Measurements from ENCODE around the gene PDGFD.

Gene PDGFD

DNA sequence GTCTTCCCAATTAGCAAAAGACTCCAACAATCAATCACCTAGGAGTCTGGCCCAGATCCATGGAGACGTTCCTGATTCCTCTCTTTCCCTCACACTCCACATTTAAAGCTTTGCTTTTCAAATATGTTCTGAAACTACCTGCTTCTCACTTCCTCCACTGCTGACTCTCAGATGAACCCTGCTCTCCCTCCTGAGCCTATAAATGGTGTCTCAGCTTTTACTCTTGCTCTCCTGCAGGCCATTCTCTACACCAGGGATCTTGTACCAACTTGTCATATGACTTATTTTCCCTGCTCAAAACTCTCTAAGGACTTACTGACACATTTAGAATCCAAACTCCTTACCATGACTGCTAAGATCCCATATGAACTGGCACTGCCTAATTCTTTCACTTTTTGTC lies 265.9 kb downstream of the PDGFD start:
- no peaks in the 10 kb centered on the region for H3K9me3 ChIP-seq (ENCODE audit: control insufficient read depth in 5 of 5, low read length in 5 of 5)
- no peak overlapping the region for H3K9ac ChIP-seq (ENCODE audit: low read length in 5 of 5)
- H3K36me3 ChIP-seq (ENCODE audit: control insufficient read depth in 5 of 5, insufficient read depth in 5 of 5, low read length in 5 of 5), result no peaks in the 10 kb centered on the region
- H3K27me3 ChIP-seq (ENCODE audit: control insufficient read depth in 5 of 5, insufficient read depth in 4 of 5, low read length in 5 of 5), result no peaks in the 10 kb centered on the region
- no peak overlapping the region for H3K27ac ChIP-seq (ENCODE audit: low read depth, low read length)
- no peak overlapping the region for H3K4me3 ChIP-seq (ENCODE audit: low read depth in 1 of 5, low read length in 5 of 5)
- H3K4me1 ChIP-seq (ENCODE audit: control insufficient read depth in 5 of 5, insufficient read depth in 5 of 5, low read length in 5 of 5), result no peaks in the 10 kb centered on the region

DNA sequence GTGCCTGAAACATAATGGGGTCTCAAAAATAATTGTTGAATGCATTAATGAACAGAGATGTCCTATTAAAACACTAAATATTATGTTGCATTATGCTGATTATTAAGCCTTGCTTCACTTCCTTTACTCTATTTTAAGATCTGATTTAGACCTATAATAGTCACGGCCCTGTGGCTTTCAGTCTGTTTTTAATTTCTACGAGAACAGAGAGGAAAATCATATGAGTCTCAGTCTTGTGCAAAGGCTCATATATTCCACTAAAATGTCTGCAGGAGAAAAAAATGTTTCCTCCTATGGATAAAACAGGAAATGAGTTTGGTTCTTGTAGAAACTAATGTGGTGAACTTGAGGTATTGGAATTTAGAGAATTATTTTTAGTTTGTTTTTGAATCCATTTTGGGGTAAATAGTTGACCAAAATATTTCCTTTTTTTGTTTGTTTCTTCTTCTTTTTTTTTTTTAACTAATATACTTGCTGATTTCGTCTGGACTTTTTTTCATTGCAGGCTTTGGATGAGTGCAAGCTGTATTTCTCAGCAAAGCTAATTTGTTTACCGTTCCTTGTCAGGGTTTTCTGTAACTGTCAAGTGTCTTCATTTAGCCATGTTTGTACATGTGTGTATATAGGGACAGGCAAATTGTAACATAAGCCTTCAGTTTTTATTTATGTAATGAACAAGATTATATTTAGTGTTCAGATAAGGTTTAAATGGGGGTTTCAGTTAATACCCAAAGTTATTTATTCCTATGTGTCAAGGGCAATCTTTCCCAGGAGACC lies 266.6 kb downstream of the PDGFD start:
- H3K9me3 ChIP-seq (ENCODE audit: control insufficient read depth in 5 of 5, low read length in 5 of 5), result no peaks in the 10 kb centered on the region

DNA sequence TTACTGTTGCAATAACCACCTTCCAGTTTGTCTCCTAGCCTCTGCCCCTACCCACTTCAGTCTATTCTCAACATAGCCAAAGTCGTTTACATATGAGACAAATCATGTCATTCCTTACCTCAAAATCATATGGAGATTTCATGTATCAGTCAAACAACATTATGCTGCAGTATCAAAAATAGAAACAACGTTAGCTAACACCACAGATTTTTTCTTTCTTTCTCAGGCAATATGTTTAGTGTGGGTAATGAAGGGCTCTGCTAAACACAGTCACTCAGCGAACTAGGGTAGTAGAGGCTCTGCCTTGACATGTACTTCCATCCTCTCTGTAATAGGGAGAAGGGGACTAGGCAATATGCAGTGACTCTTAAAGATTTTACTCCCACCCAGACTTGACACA lies 268.8 kb downstream of the PDGFD start:
- no peak overlapping the region for H3K4me3 ChIP-seq (ENCODE audit: low read depth in 1 of 5, low read length in 5 of 5)
- no peaks in the 10 kb centered on the region for H3K4me1 ChIP-seq (ENCODE audit: control insufficient read depth in 5 of 5, insufficient read depth in 5 of 5, low read length in 5 of 5)

More for the DNA sequence above, 266.6 kb downstream of the PDGFD start:
- Histone ChIP-seq H3K4me3 (ENCODE audit: low read depth in 1 of 5, low read length in 5 of 5) (no peak overlapping the region), H3K36me3 (ENCODE audit: control insufficient read depth in 5 of 5, insufficient read depth in 5 of 5, low read length in 5 of 5) (no peaks in the 10 kb centered on the region), H3K4me1 (ENCODE audit: control insufficient read depth in 5 of 5, insufficient read depth in 5 of 5, low read length in 5 of 5) (no peaks in the 10 kb centered on the region), H3K27ac (ENCODE audit: low read depth, low read length) (no peak overlapping the region), H3K27me3 (ENCODE audit: control insufficient read depth in 5 of 5, insufficient read depth in 4 of 5, low read length in 5 of 5) (no peaks in the 10 kb centered on the region), H3K9ac (ENCODE audit: low read length in 5 of 5) (no peak overlapping the region)

DNA sequence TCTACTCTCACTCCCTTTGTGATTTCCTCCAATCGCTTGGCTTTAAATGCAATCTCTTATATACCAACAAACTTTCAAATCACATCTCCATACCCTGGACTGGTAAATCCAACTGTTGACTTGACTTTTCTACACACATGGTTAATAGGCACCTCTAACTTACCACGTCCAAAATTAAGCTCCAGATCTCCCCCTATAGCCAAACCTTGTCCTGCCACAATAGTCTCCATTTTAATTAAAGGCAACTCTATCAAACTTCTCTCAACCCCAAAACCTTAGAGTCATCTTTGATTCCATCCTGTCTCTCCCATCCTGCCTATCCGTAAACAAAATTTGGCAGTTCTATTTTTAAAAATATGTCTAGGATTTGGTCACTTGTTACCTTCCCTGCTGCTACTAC lies 269.3 kb downstream of the PDGFD start:
- no peak overlapping the region for H3K4me3 ChIP-seq (ENCODE audit: low read depth in 1 of 5, low read length in 5 of 5)
- no peak overlapping the region for H3K27ac ChIP-seq (ENCODE audit: low read depth, low read length)
- H3K9ac ChIP-seq (ENCODE audit: low read length in 5 of 5), result no peak overlapping the region
- H3K4me1 ChIP-seq (ENCODE audit: control insufficient read depth in 5 of 5, insufficient read depth in 5 of 5, low read length in 5 of 5), result no peaks in the 10 kb centered on the region
- H3K27me3 ChIP-seq (ENCODE audit: control insufficient read depth in 5 of 5, insufficient read depth in 4 of 5, low read length in 5 of 5), result no peaks in the 10 kb centered on the region
- H3K36me3 ChIP-seq (ENCODE audit: control insufficient read depth in 5 of 5, insufficient read depth in 5 of 5, low read length in 5 of 5), result no peaks in the 10 kb centered on the region
- H3K9me3 ChIP-seq (ENCODE audit: control insufficient read depth in 5 of 5, low read length in 5 of 5), result peaks cover 0 to 8% (median 6%) of the 10 kb centered on the region in 5 donors

More for the DNA sequence above, 268.8 kb downstream of the PDGFD start:
- Histone ChIP-seq H3K27me3 (ENCODE audit: control insufficient read depth in 5 of 5, insufficient read depth in 4 of 5, low read length in 5 of 5) (no peaks in the 10 kb centered on the region), H3K9me3 (ENCODE audit: control insufficient read depth in 5 of 5, low read length in 5 of 5) (peaks cover 0 to 4% (median 3%) of the 10 kb centered on the region in 5 donors), H3K27ac (ENCODE audit: low read depth, low read length) (no peak overlapping the region), H3K36me3 (ENCODE audit: control insufficient read depth in 5 of 5, insufficient read depth in 5 of 5, low read length in 5 of 5) (no peaks in the 10 kb centered on the region), H3K9ac (ENCODE audit: low read length in 5 of 5) (no peak overlapping the region)

DNA sequence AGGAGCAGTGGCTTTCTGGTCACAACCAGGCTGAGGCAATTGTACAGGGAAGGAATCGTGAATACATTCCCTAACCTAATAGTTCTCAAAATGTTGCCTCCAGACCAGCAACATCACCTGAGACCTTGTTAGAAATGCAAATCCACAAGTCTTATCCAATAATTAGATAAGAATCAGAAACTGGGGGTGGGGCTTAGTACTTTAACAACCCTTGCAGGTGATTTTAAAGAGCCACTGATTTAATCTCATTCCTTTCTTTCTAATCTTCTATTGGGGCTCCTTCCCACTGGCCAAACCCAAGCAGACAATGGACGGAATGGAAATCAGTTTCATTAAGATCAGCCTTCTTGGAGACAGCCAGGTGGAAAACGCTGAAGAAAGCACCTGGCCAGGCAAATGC lies 269.9 kb downstream of the PDGFD start:
- H3K9ac ChIP-seq (ENCODE audit: low read length in 5 of 5), result no peak overlapping the region
- H3K9me3 ChIP-seq (ENCODE audit: control insufficient read depth in 5 of 5, low read length in 5 of 5), result peaks cover 0 to 9% (median 6%) of the 10 kb centered on the region in 5 donors
- H3K27me3 ChIP-seq (ENCODE audit: control insufficient read depth in 5 of 5, insufficient read depth in 4 of 5, low read length in 5 of 5), result no peaks in the 10 kb centered on the region
- no peaks in the 10 kb centered on the region for H3K36me3 ChIP-seq (ENCODE audit: control insufficient read depth in 5 of 5, insufficient read depth in 5 of 5, low read length in 5 of 5)
- H3K27ac ChIP-seq (ENCODE audit: low read depth, low read length), result no peak overlapping the region
- H3K4me1 ChIP-seq (ENCODE audit: control insufficient read depth in 5 of 5, insufficient read depth in 5 of 5, low read length in 5 of 5), result no peaks in the 10 kb centered on the region
- no peak overlapping the region for H3K4me3 ChIP-seq (ENCODE audit: low read depth in 1 of 5, low read length in 5 of 5)

DNA sequence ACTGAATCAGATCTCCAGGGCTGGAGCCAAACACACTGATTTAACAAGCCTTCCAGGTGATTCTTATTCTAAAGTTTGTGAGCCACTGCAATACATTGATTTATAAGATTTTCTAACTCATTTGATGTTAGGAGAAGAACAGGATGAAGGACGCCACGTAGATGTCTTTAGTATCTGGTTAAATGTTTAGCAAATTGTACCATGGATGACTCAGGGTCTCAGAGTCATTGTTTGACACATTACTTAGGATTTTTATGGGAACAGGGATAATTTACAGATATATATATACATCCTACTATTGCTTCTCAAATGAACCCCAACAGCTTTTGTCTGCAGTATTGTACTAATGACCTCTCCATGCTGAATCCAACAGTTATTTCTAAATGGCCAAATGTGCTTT lies 270.6 kb downstream of the PDGFD start:
- no peaks in the 10 kb centered on the region for H3K36me3 ChIP-seq (ENCODE audit: control insufficient read depth in 5 of 5, insufficient read depth in 5 of 5, low read length in 5 of 5)
- H3K9ac ChIP-seq (ENCODE audit: low read length in 5 of 5), result no peak overlapping the region
- H3K4me1 ChIP-seq (ENCODE audit: control insufficient read depth in 5 of 5, insufficient read depth in 5 of 5, low read length in 5 of 5), result no peaks in the 10 kb centered on the region
- H3K9me3 ChIP-seq (ENCODE audit: control insufficient read depth in 5 of 5, low read length in 5 of 5), result peaks cover 0 to 10% (median 6%) of the 10 kb centered on the region in 5 donors
- H3K4me3 ChIP-seq (ENCODE audit: low read depth in 1 of 5, low read length in 5 of 5), result no peak overlapping the region
- H3K27me3 ChIP-seq (ENCODE audit: control insufficient read depth in 5 of 5, insufficient read depth in 4 of 5, low read length in 5 of 5), result no peaks in the 10 kb centered on the region
- H3K27ac ChIP-seq (ENCODE audit: low read depth, low read length), result no peak overlapping the region

DNA sequence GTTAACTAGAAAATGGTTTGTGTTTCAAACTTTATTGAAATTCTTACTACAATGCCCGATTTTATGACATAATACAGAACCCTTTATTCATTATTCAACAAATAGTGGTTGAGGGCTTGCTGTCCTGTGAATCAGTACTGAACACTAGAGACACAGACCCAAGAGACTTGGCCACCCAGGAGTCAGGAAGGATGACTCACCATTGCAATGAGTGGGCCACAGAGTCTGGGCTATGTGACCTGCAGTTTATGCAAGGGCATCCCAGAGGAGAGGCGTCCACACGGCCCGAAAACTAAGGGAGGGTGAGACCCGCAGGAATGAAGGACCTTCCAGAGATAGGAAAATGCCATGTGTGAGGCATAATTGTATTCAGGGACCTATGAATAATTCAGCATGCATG lies 271.3 kb downstream of the PDGFD start:
- no peak overlapping the region for H3K27ac ChIP-seq (ENCODE audit: low read depth, low read length)
- no peaks in the 10 kb centered on the region for H3K27me3 ChIP-seq (ENCODE audit: control insufficient read depth in 5 of 5, insufficient read depth in 4 of 5, low read length in 5 of 5)
- H3K4me1 ChIP-seq (ENCODE audit: control insufficient read depth in 5 of 5, insufficient read depth in 5 of 5, low read length in 5 of 5), result no peaks in the 10 kb centered on the region
- H3K4me3 ChIP-seq (ENCODE audit: low read depth in 1 of 5, low read length in 5 of 5), result no peak overlapping the region
- H3K9ac ChIP-seq (ENCODE audit: low read length in 5 of 5), result no peak overlapping the region
- H3K9me3 ChIP-seq (ENCODE audit: control insufficient read depth in 5 of 5, low read length in 5 of 5), result peaks cover 0 to 10% (median 6%) of the 10 kb centered on the region in 5 donors
- no peaks in the 10 kb centered on the region for H3K36me3 ChIP-seq (ENCODE audit: control insufficient read depth in 5 of 5, insufficient read depth in 5 of 5, low read length in 5 of 5)

DNA sequence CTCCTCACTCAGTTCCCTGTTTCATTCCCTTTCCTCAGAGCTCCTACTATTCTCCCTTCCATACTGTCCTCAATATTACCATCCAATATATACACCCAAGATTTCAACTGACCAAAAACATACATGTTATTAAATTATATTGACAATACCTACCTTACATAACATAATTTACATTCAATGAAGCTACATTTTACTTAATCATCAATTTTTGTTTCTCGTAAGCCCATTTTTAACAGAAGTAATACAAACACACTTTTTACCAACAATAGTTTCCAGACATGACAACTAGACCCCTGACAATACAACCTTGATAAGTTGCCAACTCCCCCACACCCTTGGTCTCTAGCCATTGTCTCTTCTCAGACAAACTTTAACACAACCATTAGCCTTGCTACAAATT lies 273.3 kb downstream of the PDGFD start:
- no peaks in the 10 kb centered on the region for H3K36me3 ChIP-seq (ENCODE audit: control insufficient read depth in 5 of 5, insufficient read depth in 5 of 5, low read length in 5 of 5)
- no peak overlapping the region for H3K4me3 ChIP-seq (ENCODE audit: low read depth in 1 of 5, low read length in 5 of 5)
- no peak overlapping the region for H3K9ac ChIP-seq (ENCODE audit: low read length in 5 of 5)
- H3K4me1 ChIP-seq (ENCODE audit: control insufficient read depth in 5 of 5, insufficient read depth in 5 of 5, low read length in 5 of 5), result peaks cover 0 to 4% (median 0%) of the 10 kb centered on the region in 5 donors
- no peak overlapping the region for H3K27ac ChIP-seq (ENCODE audit: low read depth, low read length)
- no peaks in the 10 kb centered on the region for H3K27me3 ChIP-seq (ENCODE audit: control insufficient read depth in 5 of 5, insufficient read depth in 4 of 5, low read length in 5 of 5)
- peaks cover 0 to 10% (median 6%) of the 10 kb centered on the region in 5 donors for H3K9me3 ChIP-seq (ENCODE audit: control insufficient read depth in 5 of 5, low read length in 5 of 5)

DNA sequence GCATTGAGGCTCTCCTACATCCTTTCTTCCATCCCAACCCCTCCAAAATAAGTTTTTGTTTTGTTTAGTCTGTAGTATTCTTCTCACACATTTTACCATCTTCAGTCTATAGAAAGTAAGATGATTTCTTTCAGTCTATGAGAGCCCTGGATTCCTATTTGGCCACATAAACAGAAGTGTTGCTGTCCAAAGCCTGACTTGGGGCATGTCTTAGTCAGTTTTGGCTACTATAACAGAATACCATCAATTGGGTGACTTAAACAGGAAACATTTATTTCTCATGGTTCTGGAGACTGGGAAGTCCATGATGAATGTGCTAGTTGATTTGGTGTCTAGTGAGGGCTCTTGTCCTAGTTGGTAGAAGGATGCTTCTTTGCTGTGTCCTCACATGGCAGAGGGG lies 274.3 kb downstream of the PDGFD start:
- H3K27me3 ChIP-seq (ENCODE audit: control insufficient read depth in 5 of 5, insufficient read depth in 4 of 5, low read length in 5 of 5), result no peaks in the 10 kb centered on the region
- no peak overlapping the region for H3K9ac ChIP-seq (ENCODE audit: low read length in 5 of 5)
- peaks cover 0 to 4% (median 0%) of the 10 kb centered on the region in 5 donors for H3K4me1 ChIP-seq (ENCODE audit: control insufficient read depth in 5 of 5, insufficient read depth in 5 of 5, low read length in 5 of 5)
- no peak overlapping the region for H3K4me3 ChIP-seq (ENCODE audit: low read depth in 1 of 5, low read length in 5 of 5)
- no peaks in the 10 kb centered on the region for H3K36me3 ChIP-seq (ENCODE audit: control insufficient read depth in 5 of 5, insufficient read depth in 5 of 5, low read length in 5 of 5)
- peaks cover 0 to 10% (median 6%) of the 10 kb centered on the region in 5 donors for H3K9me3 ChIP-seq (ENCODE audit: control insufficient read depth in 5 of 5, low read length in 5 of 5)
- no peak overlapping the region for H3K27ac ChIP-seq (ENCODE audit: low read depth, low read length)

DNA sequence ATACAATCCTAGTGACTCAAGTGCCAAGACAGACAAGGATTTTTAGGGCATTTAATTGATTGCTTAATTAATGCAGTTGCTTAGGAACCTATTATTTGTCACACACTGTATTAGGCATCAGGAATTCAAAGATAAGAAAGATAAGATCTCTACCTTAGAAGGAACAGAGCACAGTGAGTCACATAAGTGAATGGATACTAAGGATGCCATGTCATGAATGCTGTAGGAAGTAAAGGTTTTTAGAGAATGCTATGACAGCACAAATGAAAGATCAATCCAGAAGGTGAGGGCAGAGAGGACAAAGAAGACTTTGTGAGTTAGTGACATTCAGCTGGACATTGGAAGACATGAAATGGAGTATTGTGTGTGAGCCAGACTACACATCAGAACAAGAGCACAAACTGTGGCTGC lies 275.4 kb downstream of the PDGFD start:
- no peak overlapping the region for H3K9ac ChIP-seq (ENCODE audit: low read length in 5 of 5)
- no peaks in the 10 kb centered on the region for H3K27me3 ChIP-seq (ENCODE audit: control insufficient read depth in 5 of 5, insufficient read depth in 4 of 5, low read length in 5 of 5)
- peaks cover 0 to 10% (median 6%) of the 10 kb centered on the region in 5 donors for H3K9me3 ChIP-seq (ENCODE audit: control insufficient read depth in 5 of 5, low read length in 5 of 5)
- no peak overlapping the region for H3K4me3 ChIP-seq (ENCODE audit: low read depth in 1 of 5, low read length in 5 of 5)
- H3K4me1 ChIP-seq (ENCODE audit: control insufficient read depth in 5 of 5, insufficient read depth in 5 of 5, low read length in 5 of 5), result peaks cover 0 to 4% (median 0%) of the 10 kb centered on the region in 5 donors
- no peak overlapping the region for H3K27ac ChIP-seq (ENCODE audit: low read depth, low read length)
- no peaks in the 10 kb centered on the region for H3K36me3 ChIP-seq (ENCODE audit: control insufficient read depth in 5 of 5, insufficient read depth in 5 of 5, low read length in 5 of 5)

Data from subcutaneous abdominal adipose tissue (tissue), 5 donors.